Stimulated activated CD4-positive, alpha-beta T cell treated with anti-CD3 and anti-CD28 coated beads, Interleukin-2, amount 100 ng/mL, for 4 hours (primary cell): ENCODE data around the gene ZP1.

Experiments used
- DNase-seq: peaks from one replicate; pipeline ENCODE4 v3.0.0-alpha.2; 2020; ENCODE audit warnings: low read depth

The ZP1 gene

GRCh38 chr11:60859616-60860250 lies 7.6 kb upstream of the ZP1 start:
- no peak for DNase-seq

GRCh38 chr11:60860943-60861342 lies 6.4 kb upstream of the ZP1 start:
- DNase-seq: no peak

- DNase-seq: no peak
These were observed 5.2 kb upstream of the ZP1 start for GRCh38 chr11:60862171-60862570.

- no peak for DNase-seq
These were observed 3.5 kb upstream of the ZP1 start for GRCh38 chr11:60863550-60864521.

GRCh38 chr11:60864856-60865513 lies 2.4 kb upstream of the ZP1 start:
- no peak for DNase-seq

GRCh38 chr11:60867871-60868681 lies 734 bp downstream of the ZP1 start:
- DNase-seq: no peak

- no peak for DNase-seq
These were observed 1.5 kb downstream of the ZP1 start for GRCh38 chr11:60868682-60869450.

GRCh38 chr11:60869451-60869825 lies 2.1 kb downstream of the ZP1 start:
- DNase-seq: no peak

GRCh38 chr11:60870276-60870675 lies 2.9 kb downstream of the ZP1 start:
- DNase-seq: no peak

- no peak for DNase-seq
These were observed 3.5 kb downstream of the ZP1 start for GRCh38 chr11:60870733-60871377.

- no peak for DNase-seq
These were observed 4.2 kb downstream of the ZP1 start for GRCh38 chr11:60871378-60872061.

- DNase-seq: no peak
These were observed 5.0 kb downstream of the ZP1 start for GRCh38 chr11:60872124-60872960.

- DNase-seq: no peak
These were observed 5.7 kb downstream of the ZP1 start for GRCh38 chr11:60872961-60873524.

- no peak for DNase-seq
These were observed 6.2 kb downstream of the ZP1 start for GRCh38 chr11:60873533-60873932.

- DNase-seq: no peak
These were observed 7.4 kb downstream of the ZP1 start for GRCh38 chr11:60874421-60875365.

- no peak for DNase-seq
These were observed 8.2 kb downstream of the ZP1 start for GRCh38 chr11:60875366-60876167.

GRCh38 chr11:60876168-60876485 lies 8.8 kb downstream of the ZP1 start:
- DNase-seq: no peak
